ENCODE results near the gene RTBDN. TPM values are rescaled to one million over a fixed set of nuclear protein-coding genes. Genes with fewer than 3 reads are reported as not detected.
A peak's percentile ranks its signal among the peaks of the same experiment; 100 is the strongest.
"Not testable (repeated sequence)": the region's sequence is repeated elsewhere in the genome, so short reads cannot be mapped to it uniquely, and the experiment has no call there.

The RTBDN gene
- total and polyA plus RNA-seq, 9 donors, result not detected

- no peaks in the 10 kb centered on the region for H3K36me3 ChIP-seq
- TF ChIP-seq POLR2A (IDR thresholded peaks at IDR 0.05) (peak; percentile 68), EP300 (IDR thresholded peaks at IDR 0.05) (no peak), CTCF (IDR thresholded peaks at IDR 0.05) (peak in 1 of 3 donors; percentile 16)
- peak within 1 kb of the TSS; percentile 44 to 75 for H3K27ac ChIP-seq
- no peaks in the 10 kb centered on the region for H3K9me3 ChIP-seq
- no peaks in the 10 kb centered on the region for H3K27me3 ChIP-seq
- DNase-seq, result peak; percentile 83 to 92 (median 88)
- intact Hi-C loops (cut with DNase I), result loop anchor here in 3 of 4 donors (5.0 kb wide), 1 partner anchor 34 kb away; no protein-coding TSS in a partner anchor
- H3K4me3 ChIP-seq, result peak within 1 kb of the TSS; percentile 78
- 0 to 1% (median 0%) methylated on average over 23 to 78 of the region's 78 CpGs for WGBS, 3 donors
- peaks cover 6% of the 10 kb centered on the region for H3K4me1 ChIP-seq (ENCODE audit: insufficient read depth)
Measured at GRCh38 chr19:12801466-12802266, 32.7 kb downstream of the RTBDN start, which contains the start of the genes PRDX2 and THSD8. PRDX2 (minus strand) TSS chr19:12801800; CDS start chr19:12801261, 539 bp downstream. THSD8 (plus strand) TSS chr19:12802069; CDS start chr19:12802072, 3 bp downstream.

GRCh38 chr19:12800923-12801465 is 33.4 kb downstream of the RTBDN start:
- WGBS, 3 donors, result 2 to 5% (median 4%) methylated on average over 36 to 38 of the region's 38 CpGs
- peak in 2 of 5 donors; percentile 48 to 54 for DNase-seq
- intact Hi-C loops (cut with DNase I), result loop anchor here in 3 of 4 donors (5.0 kb wide), 1 partner anchor 34 kb away; no protein-coding TSS in a partner anchor

GRCh38 chr19:12800466-12800770 is 34.0 kb downstream of the RTBDN start:
- H3K27ac ChIP-seq, result no peak overlapping the region
- no peaks in the 10 kb centered on the region for H3K36me3 ChIP-seq
- peak overlapping the region; percentile 78 for H3K4me3 ChIP-seq
- TF ChIP-seq CTCF (IDR thresholded peaks at IDR 0.05), result no peak
- no peak for TF ChIP-seq POLR2A (IDR thresholded peaks at IDR 0.05)
- no peak for TF ChIP-seq EP300 (IDR thresholded peaks at IDR 0.05)
- no peaks in the 10 kb centered on the region for H3K27me3 ChIP-seq
- 50 to 75% (median 73%) methylated on average over 1 of the region's 1 CpG for WGBS, 3 donors
- no peak for DNase-seq
- H3K9me3 ChIP-seq, result no peaks in the 10 kb centered on the region
- intact Hi-C loops (cut with DNase I), result loop anchor here in 3 of 4 donors (5.0 kb wide), 1 partner anchor 33 kb away; no protein-coding TSS in a partner anchor
- H3K4me1 ChIP-seq (ENCODE audit: insufficient read depth), result peaks cover 4% of the 10 kb centered on the region

More at GRCh38 chr19:12800923-12801465, 33.4 kb downstream of the RTBDN start:
- Histone ChIP-seq H3K4me1 (ENCODE audit: insufficient read depth) (peaks cover 4% of the 10 kb centered on the region), H3K27ac (peak overlapping the region; percentile 44 to 75), H3K27me3 (no peaks in the 10 kb centered on the region), H3K4me3 (peak overlapping the region; percentile 78), H3K36me3 (no peaks in the 10 kb centered on the region), H3K9me3 (no peaks in the 10 kb centered on the region)
- TF ChIP-seq POLR2A (IDR thresholded peaks at IDR 0.05) (no peak), CTCF (IDR thresholded peaks at IDR 0.05) (peak in 1 of 3 donors; percentile 3)

GRCh38 chr19:12799742-12800465 is 34.5 kb downstream of the RTBDN start:
- peak in 2 of 5 donors; percentile 25 to 29 for DNase-seq
- Histone ChIP-seq H3K27me3 (no peaks in the 10 kb centered on the region), H3K4me1 (ENCODE audit: insufficient read depth) (peaks cover 4% of the 10 kb centered on the region), H3K27ac (no peak overlapping the region), H3K4me3 (no peak overlapping the region), H3K36me3 (no peaks in the 10 kb centered on the region), H3K9me3 (no peaks in the 10 kb centered on the region)
- 83 to 87% (median 83%) methylated on average over 18 of the region's 18 CpGs for WGBS, 3 donors
- intact Hi-C loops (cut with DNase I), result loop anchor here (5.0 kb wide), 2 partner anchors 33 to 38 kb away; no protein-coding TSS in a partner anchor
- TF ChIP-seq CTCF (IDR thresholded peaks at IDR 0.05) (no peak), POLR2A (IDR thresholded peaks at IDR 0.05) (no peak), EP300 (IDR thresholded peaks at IDR 0.05) (no peak)

GRCh38 chr19:12797607-12798006 is 36.8 kb downstream of the RTBDN start:
- not testable (repeated sequence) for H3K4me1 ChIP-seq (ENCODE audit: insufficient read depth); H3K27me3 ChIP-seq; H3K27ac ChIP-seq; H3K36me3 ChIP-seq; H3K4me3 ChIP-seq; H3K9me3 ChIP-seq
- 90 to 94% (median 93%) methylated on average over 7 of the region's 7 CpGs for WGBS, 3 donors
- intact Hi-C loops (cut with DNase I), result loop anchor here in 3 of 4 donors (2.0 to 5.0 kb wide), 2 partner anchors 21 to 35 kb away; no protein-coding TSS in a partner anchor
- peak in 1 of 5 donors; percentile 27 for DNase-seq
